Vein endothelial cell (primary cell): ENCODE measurements around the gene SLC36A2. TPM values are rescaled to one million over a fixed set of nuclear protein-coding genes. Genes with fewer than 3 reads are reported as not detected.

Experiments used
- total RNA-seq: library from RNA; depleted of rRNA; stranded (reverse); fragments of >200 nt; gene quantifications from 2 replicates; pipeline ENCODE4 v1.2.3, GENCODE V29; 2012

The SLC36A2 gene
- total RNA-seq: not detected in 2 replicates

GRCh38 chr5:151347369-151347768, at the start of gene SLC36A2:
TSS of gene SLC36A2 (minus strand) at chr5:151347559. CDS start at chr5:151347460, 99 bp downstream.

GRCh38 chr5:151303666-151304065, 43.7 kb downstream of the SLC36A2 start, which contains the start of gene SLC36A3:
TSS of gene SLC36A3 (minus strand) at chr5:151303766. CDS start at chr5:151303354, 412 bp downstream.

Other genes starting within 250 kb of the SLC36A2 start
- gene ANXA6, start 189.8 kb downstream of the SLC36A2 start, total RNA-seq: 68.9 and 206 TPM in 2 replicates
- gene CCDC69, start 123.5 kb downstream of the SLC36A2 start, total RNA-seq: 3.3 and 7.2 TPM in 2 replicates
- gene GM2A, start 94.4 kb downstream of the SLC36A2 start, total RNA-seq: 18.0 and 18.3 TPM in 2 replicates
- gene SLC36A3, start 43.8 kb downstream of the SLC36A2 start, total RNA-seq: not detected in 2 replicates
- 5.6 and 10.3 TPM in 2 replicates for gene SLC36A1, start 100.0 kb upstream of the SLC36A2 start, total RNA-seq
- under 0.01 TPM in 1 of 2 replicates, not detected in the other for gene FAT2, start 243.8 kb upstream of the SLC36A2 start, total RNA-seq